HEK293 (cell line): ENCODE results near the gene DNMT1.

Experiments
- CTCF ChIA-PET: fragments of 350-600 bp; formaldehyde crosslinking; extraction: SDS; loops from one replicate; lab custom pipeline; 2021; ENCODE audit warnings: antibody characterized with exemption; lab: Yijun Ruan, JAX
- POLR2A ChIA-PET: fragments of 300-600 bp; formaldehyde crosslinking; extraction: SDS; loops from one replicate; lab custom pipeline; 2020; ENCODE audit warnings: antibody characterized with exemption, inconsistent platforms; lab: Yijun Ruan, JAX
- H3K27ac ChIP-seq: fragments of 200-500 bp; sonication (Bioruptor generic); 2 replicates; pipeline ENCODE4 v1.5.1; 2014; ENCODE audit warnings: low read depth, low read length, control low read depth, inconsistent platforms; ENCODE audit errors: extremely low read depth
- H3K36me3 ChIP-seq, 2 experiments: fragments of 200-500 bp in 1 of 2; sonication (Bioruptor generic) in 1 of 2; 1 replicate in 1 of 2; 2 replicates in 1 of 2; pipeline ENCODE4 v1.5.1; 2014 to 2017; ENCODE audit warnings: inconsistent platforms in 2 of 2, low read length in 2 of 2; ENCODE audit not compliant: control insufficient read depth in 2 of 2, insufficient read depth in 1 of 2
- H3K4me1 ChIP-seq: fragments of 200-500 bp; sonication (Bioruptor generic); 2 replicates; pipeline ENCODE4 v1.5.1; 2014; ENCODE audit warnings: mild to moderate bottlenecking, low read length, inconsistent platforms; ENCODE audit not compliant: control insufficient read depth, insufficient read depth
- H3K4me3 ChIP-seq: 2 replicates; pipeline ENCODE4 v1.5.1; 2011; ENCODE audit warnings: low read depth, mild to moderate bottlenecking, control low read depth, low read length, moderate library complexity
- H3K9me3 ChIP-seq: fragments of 200-500 bp; sonication (Bioruptor generic); 2 replicates; pipeline ENCODE4 v1.5.1; 2014; ENCODE audit warnings: low read depth, low read length, inconsistent platforms; ENCODE audit not compliant: control insufficient read depth, insufficient read depth
- IKZF3 ChIP-seq: fragments of 450-650 bp; IDR thresholded peaks from 2 replicates; pipeline ENCODE4 v1.5.0; 2018; ENCODE audit warnings: missing biosample characterization, mild to moderate bottlenecking, missing genetic modification characterization, moderate library complexity
- KLF8 ChIP-seq: fragments of 450-650 bp; formaldehyde crosslinking; IDR thresholded peaks from 2 replicates; pipeline ENCODE4 v1.5.1; 2016; ENCODE audit warnings: missing biosample characterization, missing genetic modification characterization
- MZF1 ChIP-seq: fragments of 450-650 bp; formaldehyde crosslinking; IDR thresholded peaks from 2 replicates; pipeline ENCODE4 v1.5.1; 2017; ENCODE audit warnings: missing biosample characterization, missing genetic modification characterization, borderline replicate concordance
- RBAK ChIP-seq: fragments of 450-650 bp; formaldehyde crosslinking; IDR thresholded peaks from 2 replicates; pipeline ENCODE4 v1.5.1; 2016; ENCODE audit warnings: missing biosample characterization, missing genetic modification characterization
- SP3 ChIP-seq: fragments of 450-650 bp; formaldehyde crosslinking; IDR thresholded peaks from 2 replicates; pipeline ENCODE4 v1.5.1; 2016; ENCODE audit warnings: missing biosample characterization, missing genetic modification characterization
- TRIM28 ChIP-seq: IDR thresholded peaks from 2 replicates; pipeline ENCODE4 v1.6.1; 2011; ENCODE audit warnings: low read length, control low read depth, borderline replicate concordance
- ZBTB8A ChIP-seq: fragments of 450-650 bp; formaldehyde crosslinking; IDR thresholded peaks from 2 replicates; pipeline ENCODE4 v1.5.1; 2016; ENCODE audit warnings: missing biosample characterization, missing genetic modification characterization
- ZNF121 ChIP-seq: fragments of 450-650 bp; formaldehyde crosslinking; IDR thresholded peaks from 2 replicates; pipeline ENCODE4 v1.5.1; 2016; ENCODE audit warnings: missing biosample characterization, missing genetic modification characterization
- ZNF157 ChIP-seq: fragments of 450-650 bp; formaldehyde crosslinking; IDR thresholded peaks from 2 replicates; pipeline ENCODE4 v1.5.1; 2016; ENCODE audit warnings: missing biosample characterization, missing genetic modification characterization
- ZNF184 ChIP-seq: fragments of 450-650 bp; IDR thresholded peaks from 2 replicates; pipeline ENCODE4 v1.5.1; 2018; ENCODE audit warnings: missing biosample characterization, mild to moderate bottlenecking, missing genetic modification characterization
- ZNF24 ChIP-seq: fragments of 450-650 bp; formaldehyde crosslinking; IDR thresholded peaks from 2 replicates; pipeline ENCODE4 v1.5.1; 2016; ENCODE audit warnings: missing biosample characterization, missing genetic modification characterization
- ZNF292 ChIP-seq: fragments of 450-650 bp; formaldehyde crosslinking; IDR thresholded peaks from 2 replicates; pipeline ENCODE4 v1.5.1; 2016; ENCODE audit warnings: low read depth, missing biosample characterization, missing genetic modification characterization, borderline replicate concordance
- ZNF311 ChIP-seq: fragments of 450-650 bp; formaldehyde crosslinking; IDR thresholded peaks from 2 replicates; pipeline ENCODE4 v1.5.1; 2017; ENCODE audit warnings: missing biosample characterization, missing genetic modification characterization, borderline replicate concordance
- ZNF37A ChIP-seq: fragments of 450-650 bp; IDR thresholded peaks from 2 replicates; pipeline ENCODE4 v1.5.1; 2018; ENCODE audit warnings: missing biosample characterization, missing genetic modification characterization
- ZNF510 ChIP-seq: fragments of 450-650 bp; formaldehyde crosslinking; IDR thresholded peaks from 2 replicates; pipeline ENCODE4 v1.5.1; 2018; ENCODE audit warnings: mild to moderate bottlenecking, missing genetic modification characterization, missing biosample characterization; ENCODE audit not compliant: insufficient replicate concordance
- ZNF558 ChIP-seq: fragments of 450-650 bp; formaldehyde crosslinking; IDR thresholded peaks from 2 replicates; pipeline ENCODE4 v1.5.1; 2016; ENCODE audit warnings: missing biosample characterization, missing genetic modification characterization
- ZNF561 ChIP-seq: fragments of 450-650 bp; IDR thresholded peaks from 2 replicates; pipeline ENCODE4 v1.5.1; 2018; ENCODE audit warnings: missing biosample characterization, missing genetic modification characterization, borderline replicate concordance
- ZNF664 ChIP-seq: fragments of 450-650 bp; formaldehyde crosslinking; IDR thresholded peaks from 2 replicates; pipeline ENCODE4 v1.5.1; 2016; ENCODE audit warnings: missing biosample characterization, missing genetic modification characterization
- ZNF777 ChIP-seq: fragments of 450-650 bp; formaldehyde crosslinking; IDR thresholded peaks from 2 replicates; pipeline ENCODE4 v1.5.1; 2017; ENCODE audit warnings: missing biosample characterization, missing genetic modification characterization, borderline replicate concordance
- TF ChIP-seq, protein P1 (sequence below): fragments of 450-650 bp; formaldehyde crosslinking; IDR thresholded peaks from 2 replicates; pipeline ENCODE4 v1.5.1; 2016; ENCODE audit warnings: missing biosample characterization, missing genetic modification characterization
- TF ChIP-seq, protein P2 (sequence below): fragments of 450-650 bp; formaldehyde crosslinking; IDR thresholded peaks from 2 replicates; pipeline ENCODE4 v1.5.1; 2016; ENCODE audit warnings: missing biosample characterization, missing genetic modification characterization
- TF ChIP-seq, protein P3 (sequence below): fragments of 450-650 bp; IDR thresholded peaks from 2 replicates; pipeline ENCODE4 v1.5.1; 2018; ENCODE audit warnings: missing biosample characterization, mild to moderate bottlenecking, missing genetic modification characterization
- TF ChIP-seq, protein P4 (sequence below): fragments of 450-650 bp; formaldehyde crosslinking; IDR thresholded peaks from 2 replicates; pipeline ENCODE4 v1.5.1; 2016; ENCODE audit warnings: missing biosample characterization, missing genetic modification characterization
- TF ChIP-seq, protein P5 (sequence below): fragments of 450-650 bp; formaldehyde crosslinking; IDR thresholded peaks from 2 replicates; pipeline ENCODE4 v1.5.1; 2016; ENCODE audit warnings: missing biosample characterization, missing genetic modification characterization
- TF ChIP-seq, protein P6 (sequence below): sonication (generic); formaldehyde crosslinking; IDR thresholded peaks from 2 replicates; pipeline ENCODE4 v1.8.1; 2022; ENCODE audit warnings: mild to moderate bottlenecking, moderate library complexity, missing genetic modification reagents

The DNMT1 gene

DNA sequence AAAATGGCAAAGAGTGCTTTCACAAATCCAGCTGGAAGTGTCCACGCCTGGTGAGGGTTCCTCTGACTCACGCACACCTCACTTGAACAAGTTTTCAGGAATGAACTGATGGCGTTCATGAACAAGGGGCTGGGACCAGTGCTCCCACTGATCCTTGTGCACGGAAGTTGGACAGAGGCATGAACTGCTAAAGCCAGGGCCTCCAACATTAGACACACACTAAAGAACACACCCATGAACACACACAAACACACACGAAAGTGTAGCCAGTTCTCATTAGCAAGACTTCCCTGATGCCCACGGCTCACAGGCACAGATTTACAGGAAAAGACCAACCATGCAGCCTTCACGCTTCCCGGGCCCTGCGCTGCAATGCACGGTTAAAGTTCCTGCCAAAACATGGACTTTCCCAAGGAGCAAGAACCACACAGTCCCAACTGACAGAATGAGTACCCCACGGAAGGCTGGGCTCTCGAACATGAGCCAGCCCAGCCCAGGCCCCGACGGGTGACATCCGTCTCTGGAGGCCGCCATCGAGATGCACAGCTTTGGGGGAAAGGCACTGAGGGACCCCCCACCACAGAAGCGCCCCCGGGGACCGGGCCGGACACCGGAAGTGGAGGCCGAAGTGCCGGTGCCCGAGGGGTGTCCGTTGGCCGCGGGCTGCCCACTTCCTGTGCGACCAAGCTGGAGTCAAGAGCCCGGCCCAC is 808 bp downstream of the DNMT1 start (continued):
- TF ChIP-seq, protein P1, sequence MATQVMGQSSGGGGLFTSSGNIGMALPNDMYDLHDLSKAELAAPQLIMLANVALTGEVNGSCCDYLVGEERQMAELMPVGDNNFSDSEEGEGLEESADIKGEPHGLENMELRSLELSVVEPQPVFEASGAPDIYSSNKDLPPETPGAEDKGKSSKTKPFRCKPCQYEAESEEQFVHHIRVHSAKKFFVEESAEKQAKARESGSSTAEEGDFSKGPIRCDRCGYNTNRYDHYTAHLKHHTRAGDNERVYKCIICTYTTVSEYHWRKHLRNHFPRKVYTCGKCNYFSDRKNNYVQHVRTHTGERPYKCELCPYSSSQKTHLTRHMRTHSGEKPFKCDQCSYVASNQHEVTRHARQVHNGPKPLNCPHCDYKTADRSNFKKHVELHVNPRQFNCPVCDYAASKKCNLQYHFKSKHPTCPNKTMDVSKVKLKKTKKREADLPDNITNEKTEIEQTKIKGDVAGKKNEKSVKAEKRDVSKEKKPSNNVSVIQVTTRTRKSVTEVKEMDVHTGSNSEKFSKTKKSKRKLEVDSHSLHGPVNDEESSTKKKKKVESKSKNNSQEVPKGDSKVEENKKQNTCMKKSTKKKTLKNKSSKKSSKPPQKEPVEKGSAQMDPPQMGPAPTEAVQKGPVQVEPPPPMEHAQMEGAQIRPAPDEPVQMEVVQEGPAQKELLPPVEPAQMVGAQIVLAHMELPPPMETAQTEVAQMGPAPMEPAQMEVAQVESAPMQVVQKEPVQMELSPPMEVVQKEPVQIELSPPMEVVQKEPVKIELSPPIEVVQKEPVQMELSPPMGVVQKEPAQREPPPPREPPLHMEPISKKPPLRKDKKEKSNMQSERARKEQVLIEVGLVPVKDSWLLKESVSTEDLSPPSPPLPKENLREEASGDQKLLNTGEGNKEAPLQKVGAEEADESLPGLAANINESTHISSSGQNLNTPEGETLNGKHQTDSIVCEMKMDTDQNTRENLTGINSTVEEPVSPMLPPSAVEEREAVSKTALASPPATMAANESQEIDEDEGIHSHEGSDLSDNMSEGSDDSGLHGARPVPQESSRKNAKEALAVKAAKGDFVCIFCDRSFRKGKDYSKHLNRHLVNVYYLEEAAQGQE (tag by site-specific recombination): peak; percentile 87
- TF ChIP-seq SP3 (tag by site-specific recombination) (no peak), IKZF3 (tag by site-specific recombination) (no peak), ZNF561 (tag by site-specific recombination) (peak; percentile 79; the same call in 1 of the 2 replicates), ZNF24 (tag by site-specific recombination) (no peak), ZBTB8A (peak; percentile 44; the same call in 1 of the 2 replicates), ZNF777 (peak; percentile 80; the same call in 1 of the 2 replicates), RBAK (tag by site-specific recombination) (no peak), ZNF292 (tag by site-specific recombination) (0 out of 2 replicates have a peak, but pooled peaks have one; percentile 8), ZNF311 (no peak), ZNF184 (0 out of 2 replicates have a peak, but pooled peaks have one; percentile 26), MZF1 (tag by site-specific recombination) (no peak), ZNF664 (tag by site-specific recombination) (no peak), ZNF558 (no peak), ZNF37A (no peak)
- TF ChIP-seq, protein P2, sequence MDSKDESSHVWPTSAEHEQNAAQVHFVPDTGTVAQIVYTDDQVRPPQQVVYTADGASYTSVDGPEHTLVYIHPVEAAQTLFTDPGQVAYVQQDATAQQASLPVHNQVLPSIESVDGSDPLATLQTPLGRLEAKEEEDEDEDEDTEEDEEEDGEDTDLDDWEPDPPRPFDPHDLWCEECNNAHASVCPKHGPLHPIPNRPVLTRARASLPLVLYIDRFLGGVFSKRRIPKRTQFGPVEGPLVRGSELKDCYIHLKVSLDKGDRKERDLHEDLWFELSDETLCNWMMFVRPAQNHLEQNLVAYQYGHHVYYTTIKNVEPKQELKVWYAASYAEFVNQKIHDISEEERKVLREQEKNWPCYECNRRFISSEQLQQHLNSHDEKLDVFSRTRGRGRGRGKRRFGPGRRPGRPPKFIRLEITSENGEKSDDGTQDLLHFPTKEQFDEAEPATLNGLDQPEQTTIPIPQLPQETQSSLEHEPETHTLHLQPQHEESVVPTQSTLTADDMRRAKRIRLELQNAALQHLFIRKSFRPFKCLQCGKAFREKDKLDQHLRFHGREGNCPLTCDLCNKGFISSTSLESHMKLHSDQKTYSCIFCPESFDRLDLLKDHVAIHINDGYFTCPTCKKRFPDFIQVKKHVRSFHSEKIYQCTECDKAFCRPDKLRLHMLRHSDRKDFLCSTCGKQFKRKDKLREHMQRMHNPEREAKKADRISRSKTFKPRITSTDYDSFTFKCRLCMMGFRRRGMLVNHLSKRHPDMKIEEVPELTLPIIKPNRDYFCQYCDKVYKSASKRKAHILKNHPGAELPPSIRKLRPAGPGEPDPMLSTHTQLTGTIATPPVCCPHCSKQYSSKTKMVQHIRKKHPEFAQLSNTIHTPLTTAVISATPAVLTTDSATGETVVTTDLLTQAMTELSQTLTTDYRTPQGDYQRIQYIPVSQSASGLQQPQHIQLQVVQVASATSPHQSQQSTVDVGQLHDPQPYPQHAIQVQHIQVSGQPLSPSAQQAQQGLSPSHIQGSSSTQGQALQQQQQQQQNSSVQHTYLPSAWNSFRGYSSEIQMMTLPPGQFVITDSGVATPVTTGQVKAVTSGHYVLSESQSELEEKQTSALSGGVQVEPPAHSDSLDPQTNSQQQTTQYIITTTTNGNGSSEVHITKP (tag by site-specific recombination): peak; percentile 77
- TF ChIP-seq, protein P3, sequence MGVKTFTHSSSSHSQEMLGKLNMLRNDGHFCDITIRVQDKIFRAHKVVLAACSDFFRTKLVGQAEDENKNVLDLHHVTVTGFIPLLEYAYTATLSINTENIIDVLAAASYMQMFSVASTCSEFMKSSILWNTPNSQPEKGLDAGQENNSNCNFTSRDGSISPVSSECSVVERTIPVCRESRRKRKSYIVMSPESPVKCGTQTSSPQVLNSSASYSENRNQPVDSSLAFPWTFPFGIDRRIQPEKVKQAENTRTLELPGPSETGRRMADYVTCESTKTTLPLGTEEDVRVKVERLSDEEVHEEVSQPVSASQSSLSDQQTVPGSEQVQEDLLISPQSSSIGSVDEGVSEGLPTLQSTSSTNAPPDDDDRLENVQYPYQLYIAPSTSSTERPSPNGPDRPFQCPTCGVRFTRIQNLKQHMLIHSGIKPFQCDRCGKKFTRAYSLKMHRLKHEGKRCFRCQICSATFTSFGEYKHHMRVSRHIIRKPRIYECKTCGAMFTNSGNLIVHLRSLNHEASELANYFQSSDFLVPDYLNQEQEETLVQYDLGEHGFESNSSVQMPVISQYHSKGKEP: no peak

DNA sequence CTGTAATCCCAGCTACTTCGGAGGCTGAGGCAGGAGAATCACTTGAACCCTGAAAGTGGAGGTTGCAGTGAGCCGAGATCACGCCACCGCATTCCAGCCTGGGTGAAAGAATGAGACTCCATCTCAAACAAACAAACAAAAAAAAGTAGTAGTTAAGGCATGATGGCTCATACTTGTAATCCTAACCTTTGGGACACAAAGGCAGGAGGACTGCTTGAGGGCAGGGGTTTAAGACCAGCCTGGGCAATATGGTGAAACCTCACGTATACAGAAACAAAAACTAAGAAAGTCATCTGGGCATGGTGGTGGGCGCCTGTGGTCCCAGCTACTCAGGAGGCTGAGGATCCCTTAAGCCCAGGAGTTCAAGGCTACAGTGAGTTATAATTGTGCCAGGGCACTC is 1.8 kb downstream of the DNMT1 start:
- Histone ChIP-seq H3K4me1 (no peaks in the 10 kb centered on the region), H3K27ac (no peak overlapping the region), H3K4me3 (peak overlapping the region; percentile 99), H3K9me3 (no peaks in the 10 kb centered on the region), H3K36me3 (peaks cover 10 to 52% of the 10 kb centered on the region in 2 experiments; a peak in 2 of 3 replicates)
- POLR2A ChIA-PET: interaction anchor here (1.0 kb wide), 1 partner anchor 72 kb away, joined by 3 read pairs; no protein-coding TSS in a partner anchor
- TF ChIP-seq, protein P4, sequence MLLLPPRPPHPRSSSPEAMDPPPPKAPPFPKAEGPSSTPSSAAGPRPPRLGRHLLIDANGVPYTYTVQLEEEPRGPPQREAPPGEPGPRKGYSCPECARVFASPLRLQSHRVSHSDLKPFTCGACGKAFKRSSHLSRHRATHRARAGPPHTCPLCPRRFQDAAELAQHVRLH (tag by site-specific recombination): no peak
- TF ChIP-seq, protein P5, sequence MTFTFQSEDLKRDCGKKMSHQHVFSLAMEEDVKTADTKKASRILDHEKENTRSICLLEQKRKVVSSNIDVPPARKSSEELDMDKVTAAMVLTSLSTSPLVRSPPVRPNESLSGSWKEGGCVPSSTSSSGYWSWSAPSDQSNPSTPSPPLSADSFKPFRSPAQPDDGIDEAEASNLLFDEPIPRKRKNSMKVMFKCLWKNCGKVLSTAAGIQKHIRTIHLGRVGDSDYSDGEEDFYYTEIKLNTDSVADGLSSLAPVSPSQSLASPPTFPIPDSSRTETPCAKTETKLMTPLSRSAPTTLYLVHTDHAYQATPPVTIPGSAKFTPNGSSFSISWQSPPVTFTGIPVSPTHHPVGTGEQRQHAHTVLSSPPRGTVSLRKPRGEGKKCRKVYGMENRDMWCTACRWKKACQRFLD (tag by site-specific recombination): no peak
- TF ChIP-seq KLF8 (no peak), ZNF510 (no peak), ZNF121 (tag by site-specific recombination) (peak; percentile 67; the same call in 1 of the 2 replicates), ZNF157 (tag by site-specific recombination) (no peak), TRIM28 (no peak)
- TF ChIP-seq, protein P6, sequence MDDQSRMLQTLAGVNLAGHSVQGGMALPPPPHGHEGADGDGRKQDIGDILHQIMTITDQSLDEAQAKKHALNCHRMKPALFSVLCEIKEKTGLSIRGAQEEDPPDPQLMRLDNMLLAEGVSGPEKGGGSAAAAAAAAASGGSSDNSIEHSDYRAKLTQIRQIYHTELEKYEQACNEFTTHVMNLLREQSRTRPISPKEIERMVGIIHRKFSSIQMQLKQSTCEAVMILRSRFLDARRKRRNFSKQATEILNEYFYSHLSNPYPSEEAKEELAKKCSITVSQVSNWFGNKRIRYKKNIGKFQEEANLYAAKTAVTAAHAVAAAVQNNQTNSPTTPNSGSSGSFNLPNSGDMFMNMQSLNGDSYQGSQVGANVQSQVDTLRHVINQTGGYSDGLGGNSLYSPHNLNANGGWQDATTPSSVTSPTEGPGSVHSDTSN: no peak
- CTCF ChIA-PET: interaction anchor here (0.6 to 0.7 kb wide), 3 partner anchors 25 to 319 kb away, joined by 3 to 8 read pairs (median 3); no protein-coding TSS in a partner anchor
